Liver (tissue), 3 donors: ENCODE data around the gene EMP2.

Experiments
- ATF3 ChIP-seq: IDR thresholded peaks from 2 replicates; pipeline ENCODE4 v1.6.1; 2016; ENCODE audit warnings: antibody characterized with exemption
- CTCF ChIP-seq: fragments of 150-350 bp; IDR thresholded peaks from 2 replicates; pipeline ENCODE4 v1.5.1; 2017; ENCODE audit warnings: improper control_type of control experiment, low read depth, low read length; ENCODE audit not compliant: missing input control
- GABPA ChIP-seq, 2 donors: IDR thresholded peaks in 1 of 2; conservative IDR thresholded peaks in 1 of 2; 2 replicates each; pipeline ENCODE4 v1.6.1; 2016; ENCODE audit warnings: antibody characterized with exemption in 2 of 2, mild to moderate bottlenecking in 1 of 2, moderate library complexity in 1 of 2
- HNF4A ChIP-seq, 2 donors: conservative IDR thresholded peaks; 2 replicates each; pipeline ENCODE4 v1.6.1; 2016; ENCODE audit warnings: antibody characterized with exemption in 2 of 2, mild to moderate bottlenecking in 2 of 2
- HNF4G ChIP-seq: IDR thresholded peaks from 2 replicates; pipeline ENCODE4 v1.6.1; 2016; ENCODE audit warnings: antibody characterized with exemption
- JUND ChIP-seq, 2 donors: IDR thresholded peaks; 2 replicates each; pipeline ENCODE4 v1.6.1; 2016; ENCODE audit warnings: antibody characterized with exemption in 2 of 2
- MAX ChIP-seq: IDR thresholded peaks from 2 replicates; pipeline ENCODE4 v1.6.1; 2016; ENCODE audit warnings: antibody characterized with exemption
- NR2F2 ChIP-seq: IDR thresholded peaks from 2 replicates; pipeline ENCODE4 v1.6.1; 2016; ENCODE audit warnings: antibody characterized with exemption
- RAD21 ChIP-seq, 2 donors: IDR thresholded peaks; 2 replicates each; pipeline ENCODE4 v1.6.1; 2016; ENCODE audit warnings: antibody characterized with exemption in 2 of 2, mild to moderate bottlenecking in 2 of 2
- REST ChIP-seq: IDR thresholded peaks from 2 replicates; pipeline ENCODE4 v1.6.1; 2016; ENCODE audit warnings: antibody characterized with exemption, mild to moderate bottlenecking
- SP1 ChIP-seq: IDR thresholded peaks from 2 replicates; pipeline ENCODE4 v1.6.1; 2018; ENCODE audit warnings: antibody characterized with exemption, mild to moderate bottlenecking
- TAF1 ChIP-seq: conservative IDR thresholded peaks from 2 replicates; pipeline ENCODE4 v1.6.1; 2016; ENCODE audit warnings: antibody characterized with exemption, mild to moderate bottlenecking
- YY1 ChIP-seq: IDR thresholded peaks from 2 replicates; pipeline ENCODE4 v1.6.1; 2016; ENCODE audit warnings: antibody characterized with exemption, mild to moderate bottlenecking
- ZBTB33 ChIP-seq: IDR thresholded peaks from 2 replicates; pipeline ENCODE4 v1.6.1; 2016; ENCODE audit warnings: antibody characterized with exemption
- donor health status: healthy.
- donor health status: healthy.

GRCh38 chr16:10575506-10576130 lies 4.8 kb downstream of the EMP2 start:
- no peak for TF ChIP-seq RAD21 (IDR thresholded peaks at IDR 0.05)
- no peak for TF ChIP-seq NR2F2
- TF ChIP-seq CTCF, result no peak
- no peak for TF ChIP-seq GABPA (IDR thresholded peaks at IDR 0.05 in 1 of 2, conservative IDR thresholded peaks at IDR 0.05 in 1 of 2)
- no peak for TF ChIP-seq YY1
- no peak for TF ChIP-seq TAF1
- no peak for TF ChIP-seq HNF4A (conservative IDR thresholded peaks at IDR 0.05)
- TF ChIP-seq REST, result no peak
- no peak for TF ChIP-seq JUND (IDR thresholded peaks at IDR 0.05)
- no peak for TF ChIP-seq ZBTB33
- no peak for TF ChIP-seq ATF3
- TF ChIP-seq SP1, result no peak
- no peak for TF ChIP-seq HNF4G
- TF ChIP-seq MAX, result no peak
